MM.1S (cell line): ENCODE data around the gene RGSL1.

Source experiments
- DNase-seq: peaks from one replicate; pipeline ENCODE4 v3.0.0-alpha.2; 2015
- H2AFZ ChIP-seq: fragments of 300-600 bp; sonication (generic); 2 replicates; pipeline ENCODE4 v1.6.0; 2016; ENCODE audit warnings: antibody characterized with exemption, low read length
- H3F3A ChIP-seq: fragments of 300-600 bp; sonication (generic); 2 replicates; pipeline ENCODE4 v1.6.1; 2016; ENCODE audit warnings: mild to moderate bottlenecking, antibody characterized with exemption, low read length, moderate library complexity, mixed read lengths; ENCODE audit not compliant: insufficient read depth
- H3K27ac ChIP-seq: fragments of 300-600 bp; sonication (generic); 2 replicates; pipeline ENCODE4 v1.5.1; 2016; ENCODE audit warnings: mild to moderate bottlenecking, low read length
- H3K27me3 ChIP-seq: fragments of 300-600 bp; sonication (generic); replicated peaks from 2 replicates; pipeline ENCODE4 v1.6.0; 2016; ENCODE audit warnings: low read length; ENCODE audit not compliant: insufficient read depth
- H3K36me3 ChIP-seq: fragments of 300-600 bp; sonication (generic); replicated peaks from 2 replicates; pipeline ENCODE4 v1.6.1; 2016; ENCODE audit warnings: mild to moderate bottlenecking, low read length, mixed read lengths; ENCODE audit not compliant: insufficient read depth
- H3K4me1 ChIP-seq: fragments of 300-600 bp; sonication (generic); 2 replicates; pipeline ENCODE4 v1.6.1; 2016; ENCODE audit warnings: low read length, mixed read lengths
- H3K4me2 ChIP-seq: fragments of 300-600 bp; sonication (generic); 2 replicates; pipeline ENCODE4 v1.6.0; 2016; ENCODE audit warnings: low read depth, low read length
- H3K4me3 ChIP-seq: fragments of 300-600 bp; sonication (generic); 2 replicates; pipeline ENCODE4 v1.5.1; 2016; ENCODE audit warnings: low read length, mixed read lengths
- H3K79me2 ChIP-seq: fragments of 300-600 bp; sonication (generic); 2 replicates; pipeline ENCODE4 v1.6.1; 2016; ENCODE audit warnings: mixed run types, low read length, mixed read lengths
- H3K9ac ChIP-seq: fragments of 300-600 bp; sonication (generic); 2 replicates; pipeline ENCODE4 v1.6.1; 2016; ENCODE audit warnings: low read length, mixed read lengths
- H3K9me2 ChIP-seq: fragments of 300-600 bp; sonication (generic); replicated peaks from 2 replicates; pipeline ENCODE4 v1.6.1; 2016; ENCODE audit warnings: mild to moderate bottlenecking, low read length, mixed read lengths; ENCODE audit not compliant: insufficient read depth
- H3K9me3 ChIP-seq: fragments of 300-600 bp; sonication (generic); replicated peaks from 2 replicates; pipeline ENCODE4 v1.6.1; 2016; ENCODE audit warnings: mild to moderate bottlenecking, low read length, mixed read lengths; ENCODE audit not compliant: insufficient read depth
- H4K20me1 ChIP-seq: fragments of 300-600 bp; sonication (generic); 2 replicates; pipeline ENCODE4 v1.6.1; 2016; ENCODE audit warnings: mild to moderate bottlenecking, low read length, moderate library complexity, mixed read lengths; ENCODE audit not compliant: insufficient read depth
- EZH2 ChIP-seq: fragments of 300-600 bp; sonication (generic); optimal IDR thresholded peaks from 2 replicates; pipeline ENCODE3; 2017; ENCODE audit warnings: low read depth, mild to moderate bottlenecking, antibody characterized with exemption, low read length, mixed read lengths
- EZH2phosphoT487 ChIP-seq: fragments of 300-600 bp; sonication (generic); IDR thresholded peaks from 2 replicates; pipeline ENCODE4 v1.6.1; 2018; ENCODE audit warnings: antibody characterized with exemption, low read length
- TF ChIP-seq, protein P1 (sequence below): fragments of 300-600 bp; sonication (generic); IDR thresholded peaks from 2 replicates; pipeline ENCODE4 v1.5.1; 2016; ENCODE audit warnings: antibody characterized with exemption, low read length, mixed read lengths

Gene RGSL1

GRCh38 chr1:182552527-182552926 lies 102.6 kb downstream of the RGSL1 start:
- Histone ChIP-seq H3K4me3 (no peak overlapping the region), H3K9me2 (no peaks in the 10 kb centered on the region), H3F3A (no peaks in the 10 kb centered on the region), H3K9ac (no peak overlapping the region), H3K27me3 (no peaks in the 10 kb centered on the region), H4K20me1 (no peaks in the 10 kb centered on the region), H3K9me3 (no peaks in the 10 kb centered on the region), H3K36me3 (no peaks in the 10 kb centered on the region), H3K27ac (no peak overlapping the region), H3K4me1 (no peaks in the 10 kb centered on the region), H2AFZ (no peak overlapping the region), H3K79me2 (no peaks in the 10 kb centered on the region), H3K4me2 (no peak overlapping the region)
- DNase-seq, result no peak
- TF ChIP-seq, protein P1, sequence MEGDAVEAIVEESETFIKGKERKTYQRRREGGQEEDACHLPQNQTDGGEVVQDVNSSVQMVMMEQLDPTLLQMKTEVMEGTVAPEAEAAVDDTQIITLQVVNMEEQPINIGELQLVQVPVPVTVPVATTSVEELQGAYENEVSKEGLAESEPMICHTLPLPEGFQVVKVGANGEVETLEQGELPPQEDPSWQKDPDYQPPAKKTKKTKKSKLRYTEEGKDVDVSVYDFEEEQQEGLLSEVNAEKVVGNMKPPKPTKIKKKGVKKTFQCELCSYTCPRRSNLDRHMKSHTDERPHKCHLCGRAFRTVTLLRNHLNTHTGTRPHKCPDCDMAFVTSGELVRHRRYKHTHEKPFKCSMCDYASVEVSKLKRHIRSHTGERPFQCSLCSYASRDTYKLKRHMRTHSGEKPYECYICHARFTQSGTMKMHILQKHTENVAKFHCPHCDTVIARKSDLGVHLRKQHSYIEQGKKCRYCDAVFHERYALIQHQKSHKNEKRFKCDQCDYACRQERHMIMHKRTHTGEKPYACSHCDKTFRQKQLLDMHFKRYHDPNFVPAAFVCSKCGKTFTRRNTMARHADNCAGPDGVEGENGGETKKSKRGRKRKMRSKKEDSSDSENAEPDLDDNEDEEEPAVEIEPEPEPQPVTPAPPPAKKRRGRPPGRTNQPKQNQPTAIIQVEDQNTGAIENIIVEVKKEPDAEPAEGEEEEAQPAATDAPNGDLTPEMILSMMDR, result no peak
- TF ChIP-seq EZH2 (no peak), EZH2phosphoT487 (no peak)

GRCh38 chr1:182555493-182555892 lies 105.5 kb downstream of the RGSL1 start:
- TF ChIP-seq, protein P1, result no peak
- no peak for TF ChIP-seq EZH2phosphoT487
- no peak for TF ChIP-seq EZH2
- DNase-seq, result no peak
- no peaks in the 10 kb centered on the region for H3K36me3 ChIP-seq
- H3K4me3 ChIP-seq, result no peak overlapping the region
- no peak overlapping the region for H3K4me2 ChIP-seq
- no peaks in the 10 kb centered on the region for H3K79me2 ChIP-seq
- no peak overlapping the region for H3K27ac ChIP-seq
- H3K9ac ChIP-seq, result no peak overlapping the region
- H4K20me1 ChIP-seq, result no peaks in the 10 kb centered on the region
- H3K27me3 ChIP-seq, result no peaks in the 10 kb centered on the region
- no peaks in the 10 kb centered on the region for H3K4me1 ChIP-seq
- no peaks in the 10 kb centered on the region for H3K9me3 ChIP-seq
- H3K9me2 ChIP-seq, result no peaks in the 10 kb centered on the region
- H3F3A ChIP-seq, result no peaks in the 10 kb centered on the region
- H2AFZ ChIP-seq, result no peak overlapping the region

GRCh38 chr1:182556279-182556678 lies 106.3 kb downstream of the RGSL1 start:
- Histone ChIP-seq H3K36me3 (no peaks in the 10 kb centered on the region), H3K4me3 (no peak overlapping the region), H3K27ac (no peak overlapping the region), H4K20me1 (no peaks in the 10 kb centered on the region), H3K9ac (no peak overlapping the region), H2AFZ (no peak overlapping the region), H3K9me2 (no peaks in the 10 kb centered on the region), H3K79me2 (no peaks in the 10 kb centered on the region), H3K27me3 (no peaks in the 10 kb centered on the region), H3K4me2 (no peak overlapping the region), H3F3A (no peaks in the 10 kb centered on the region), H3K9me3 (no peaks in the 10 kb centered on the region), H3K4me1 (no peaks in the 10 kb centered on the region)
- TF ChIP-seq, protein P1, result no peak
- TF ChIP-seq EZH2phosphoT487, result no peak
- DNase-seq, result no peak
